ENCODE results near the gene OFD1.

DNA sequence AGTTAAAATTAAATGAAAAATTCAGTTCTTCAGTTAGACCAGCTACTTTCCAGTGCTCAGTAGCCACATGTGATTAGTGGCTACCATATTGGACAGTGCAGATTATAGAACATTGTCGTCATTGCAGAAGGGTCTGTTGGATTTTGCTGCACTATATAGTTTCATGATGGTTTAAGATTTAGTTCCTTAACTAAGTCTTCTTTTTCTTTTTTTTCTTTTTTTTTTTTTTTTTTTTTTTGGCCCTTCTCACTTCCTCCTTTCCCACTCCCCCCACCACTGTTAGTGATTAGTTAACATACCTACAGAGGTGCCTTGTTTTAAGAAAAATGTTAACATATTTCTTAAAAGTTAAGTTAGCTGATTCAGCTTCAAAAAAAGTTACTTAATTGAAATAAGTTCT is 36.6 kb upstream of the OFD1 start:
- TF ChIP-seq REST (IDR thresholded peaks at IDR 0.05; ENCODE audit: low read depth) (no peak), ZBTB7A (IDR thresholded peaks at IDR 0.05; ENCODE audit: low read depth) (no peak), RAD21 (IDR thresholded peaks at IDR 0.05; ENCODE audit: low read depth) (no peak), MAX (IDR thresholded peaks at IDR 0.05) (no peak)
